MCF 10A (cell line): ENCODE data around the gene NXNL2. TPM values are rescaled to one million over a fixed set of nuclear protein-coding genes. Genes with fewer than 3 reads are reported as not detected.

ENCODE experiments used
- BruUV-seq: library from RNA; stranded (reverse); fragments of 400-500 nt; replicated peaks from 2 replicates; lab custom pipeline; 2021; lab: Mats Ljungman, UMichigan
- CTCF ChIA-PET: fragments of 300-600 bp; sonication (Branson Sonifier 250); formaldehyde crosslinking; extraction: SDS; loops from one replicate; lab custom pipeline; 2021; ENCODE audit warnings: antibody characterized with exemption, inconsistent platforms; lab: Yijun Ruan, JAX
- POLR2A ChIA-PET: fragments of 300-600, 350-650 bp; sonication (Branson Sonifier 250); formaldehyde crosslinking; extraction: SDS; loops from one replicate; lab custom pipeline; 2020; ENCODE audit warnings: antibody characterized with exemption, inconsistent platforms; lab: Yijun Ruan, JAX
- DNase-seq: peaks from one replicate; pipeline ENCODE4 v3.0.0-alpha.2; 2018; ENCODE audit not compliant: unreplicated experiment
- H3K27ac Mint-ChIP-seq: one replicate; pipeline ENCODE4 v1.8.0; 2022; ENCODE audit warnings: mild to moderate bottlenecking, low read depth, mixed read lengths; ENCODE audit not compliant: unreplicated experiment
- H3K27me3 Mint-ChIP-seq: one replicate; pipeline ENCODE4 v1.8.0; 2022; ENCODE audit warnings: mixed read lengths; ENCODE audit not compliant: insufficient read depth, unreplicated experiment
- H3K36me3 Mint-ChIP-seq: one replicate; pipeline ENCODE4 v1.8.0; 2022; ENCODE audit warnings: mild to moderate bottlenecking, moderate library complexity, mixed read lengths; ENCODE audit not compliant: insufficient read depth, unreplicated experiment
- H3K4me1 Mint-ChIP-seq: one replicate; pipeline ENCODE4 v1.8.0; 2022; ENCODE audit warnings: mixed read lengths; ENCODE audit not compliant: insufficient read depth, unreplicated experiment
- H3K4me3 Mint-ChIP-seq: one replicate; pipeline ENCODE4 v1.8.0; 2022; ENCODE audit warnings: mild to moderate bottlenecking, moderate library complexity, mixed read lengths; ENCODE audit not compliant: unreplicated experiment
- H3K9me3 Mint-ChIP-seq: one replicate; pipeline ENCODE4 v1.8.0; 2022; ENCODE audit warnings: mixed read lengths; ENCODE audit not compliant: unreplicated experiment
- CTCF ChIP-seq: fragments of 200-600 bp; IDR thresholded peaks from one replicate; pipeline ENCODE4 v1.8.0; 2022; ENCODE audit warnings: antibody characterized with exemption, mild to moderate bottlenecking; ENCODE audit not compliant: unreplicated experiment
- intact Hi-C: fragments of 100-400 bp; cut with micrococcal nuclease; formaldehyde crosslinking; loops from 2 replicates; pipeline ENCODE4 v1.14.1; 2022
- total RNA-seq: library from RNA; stranded (reverse); gene quantifications from 2 replicates; pipeline ENCODE4 v1.2.3, GENCODE V29; 2022

The NXNL2 gene
- total RNA-seq, 1 experiment from 2014 or later = 0.49 TPM

DNA sequence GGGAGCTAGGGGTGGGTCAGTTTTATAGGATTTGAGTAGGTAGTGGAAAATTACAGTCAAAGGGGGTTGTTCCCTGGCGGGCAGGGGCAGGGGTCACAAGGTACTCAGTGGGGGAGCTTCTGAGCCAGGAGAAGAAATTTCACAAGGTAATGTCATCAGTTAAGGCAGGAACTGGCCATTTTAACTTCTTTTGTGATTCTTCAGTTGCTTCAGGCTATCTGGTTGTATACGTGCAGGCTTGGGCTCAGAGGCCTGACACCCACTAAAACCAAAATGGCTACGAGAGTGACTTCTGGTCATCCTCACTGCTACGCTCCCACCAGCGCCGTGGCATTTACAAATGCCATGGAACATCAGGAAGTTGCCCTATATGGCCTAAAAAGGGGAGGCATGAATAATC lies 20.7 kb upstream of the NXNL2 start:
- Mint-ChIP-seq H3K4me3 (no peak overlapping the region), H3K36me3 (no peaks in the 10 kb centered on the region), H3K4me1 (no peaks in the 10 kb centered on the region), H3K9me3 (no peaks in the 10 kb centered on the region), H3K27ac (no peak overlapping the region), H3K27me3 (no peaks in the 10 kb centered on the region)
- POLR2A ChIA-PET = no interaction called here
- BruUV-seq = no TSS peak
- intact Hi-C loops = no loop called here
- CTCF ChIA-PET = interaction anchor here (1.0 kb wide), 1 partner anchor 129 kb away, joined by 3 read pairs; no protein-coding TSS in a partner anchor
- no peak for DNase-seq
- TF ChIP-seq CTCF = no peak

GRCh38 chr9:88521308-88521707 lies 13.7 kb upstream of the NXNL2 start:
- BruUV-seq = no TSS peak
- peaks cover 6% of the 10 kb centered on the region for H3K4me1 Mint-ChIP-seq
- POLR2A ChIA-PET = interaction anchor here (0.8 kb wide), 1 partner anchor 23 kb away, joined by 3 read pairs; no protein-coding TSS in a partner anchor
- no peak for DNase-seq
- CTCF ChIA-PET = interaction anchor here (0.6 to 0.7 kb wide), 3 partner anchors 53 to 573 kb away, joined by 3 to 4 read pairs (median 3); no protein-coding TSS in a partner anchor
- H3K36me3 Mint-ChIP-seq = no peaks in the 10 kb centered on the region
- no peak overlapping the region for H3K27ac Mint-ChIP-seq
- TF ChIP-seq CTCF = no peak
- no peak overlapping the region for H3K4me3 Mint-ChIP-seq
- H3K9me3 Mint-ChIP-seq = no peaks in the 10 kb centered on the region
- no peaks in the 10 kb centered on the region for H3K27me3 Mint-ChIP-seq
- intact Hi-C loops = no loop called here

- H3K4me1 Mint-ChIP-seq = peaks cover 6% of the 10 kb centered on the region
- no peaks in the 10 kb centered on the region for H3K9me3 Mint-ChIP-seq
- H3K27me3 Mint-ChIP-seq = no peaks in the 10 kb centered on the region
- no peak for TF ChIP-seq CTCF
- ChIA-PET POLR2A (no interaction called here), CTCF (no interaction called here)
- intact Hi-C loops = no loop called here
- no peak overlapping the region for H3K4me3 Mint-ChIP-seq
- no peaks in the 10 kb centered on the region for H3K36me3 Mint-ChIP-seq
- no TSS peak for BruUV-seq
- no peak overlapping the region for H3K27ac Mint-ChIP-seq
- no peak for DNase-seq
These were observed 12.6 kb upstream of the NXNL2 start for GRCh38 chr9:88522360-88522759.

DNA sequence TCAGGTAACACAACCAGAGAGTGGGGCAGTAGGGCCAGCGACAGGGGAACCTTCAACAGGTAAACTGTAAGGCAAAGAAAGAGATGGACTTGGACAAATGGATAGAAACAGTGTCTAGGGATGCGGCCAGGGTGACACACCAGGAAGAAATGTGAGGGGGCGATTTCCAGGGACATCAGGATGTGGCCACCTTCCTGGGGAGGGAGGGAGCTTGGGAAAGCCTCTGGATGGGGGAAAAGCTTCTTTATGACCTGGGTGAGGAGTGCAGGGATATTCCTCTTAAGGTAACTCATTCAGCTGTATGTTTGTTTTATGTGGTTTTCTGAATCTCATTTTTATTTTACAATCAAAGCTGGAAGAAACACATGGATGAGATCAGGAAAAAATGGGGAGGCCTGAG lies 11.9 kb upstream of the NXNL2 start:
- peaks cover 6% of the 10 kb centered on the region for H3K4me1 Mint-ChIP-seq
- no peak for TF ChIP-seq CTCF
- H3K9me3 Mint-ChIP-seq = no peaks in the 10 kb centered on the region
- H3K27ac Mint-ChIP-seq = no peak overlapping the region
- no peaks in the 10 kb centered on the region for H3K27me3 Mint-ChIP-seq
- ChIA-PET CTCF (no interaction called here), POLR2A (interaction anchor here (0.6 kb wide), 1 partner anchor 136 kb away, joined by 4 read pairs; no protein-coding TSS in a partner anchor)
- BruUV-seq = no TSS peak
- intact Hi-C loops = no loop called here
- peak; percentile 41 for DNase-seq
- no peaks in the 10 kb centered on the region for H3K36me3 Mint-ChIP-seq
- no peak overlapping the region for H3K4me3 Mint-ChIP-seq
